ENCODE results near the gene SYK.

The SYK gene

DNA sequence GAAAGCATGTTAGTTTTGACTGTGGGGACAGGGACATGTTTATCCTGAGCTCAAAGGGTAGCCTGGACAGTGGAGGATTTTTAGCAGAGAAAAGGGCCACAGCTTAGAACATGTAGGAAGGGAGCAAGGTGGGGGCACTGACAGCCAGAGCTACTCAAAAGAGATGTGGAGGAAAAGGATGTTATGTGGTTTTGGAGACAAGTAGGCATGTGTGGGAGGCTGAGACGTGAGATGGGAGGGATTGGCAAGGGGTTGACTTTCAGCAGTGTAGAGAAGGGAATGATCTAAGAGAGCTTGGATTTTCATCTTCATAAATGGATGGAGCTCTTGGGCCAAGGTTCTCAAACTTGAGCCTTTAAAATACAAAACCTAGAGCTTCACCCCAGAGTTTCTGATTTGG is 24.0 kb downstream of the SYK start:
- DNase-seq (ENCODE audit: low spot score), result no peak

DNA sequence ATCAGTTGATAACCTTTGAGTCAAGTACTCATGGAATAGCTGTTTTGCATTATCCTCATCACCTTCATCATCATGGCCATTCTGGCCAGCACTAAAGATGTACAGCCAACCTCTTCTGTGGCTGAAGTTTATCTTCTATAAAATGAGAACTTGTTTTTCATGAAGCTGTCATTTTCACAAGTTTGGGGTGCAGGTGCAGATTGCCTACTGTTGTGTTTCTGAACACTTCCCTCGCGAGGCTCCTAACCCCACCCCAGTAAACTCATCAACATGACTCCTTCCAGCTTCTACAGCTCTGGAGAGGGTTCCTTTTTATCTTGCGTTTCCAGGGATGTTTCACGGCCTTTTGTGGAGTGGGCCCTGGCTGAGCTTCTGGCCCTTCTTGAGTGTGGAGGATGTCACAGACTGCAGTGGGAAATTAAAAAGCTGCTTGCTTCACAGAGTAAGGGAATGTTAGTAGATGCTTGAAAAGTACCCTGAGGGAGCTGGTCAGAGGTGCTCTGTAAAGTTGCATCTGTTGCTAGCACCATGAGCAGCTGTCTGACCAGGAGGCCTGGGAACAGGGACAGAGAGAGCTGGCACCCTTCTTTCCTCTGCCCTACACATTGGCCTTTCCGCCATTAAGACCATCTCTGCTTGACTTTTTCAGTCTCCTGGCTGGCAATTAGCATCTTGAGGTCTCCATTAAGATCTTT is 24.9 kb downstream of the SYK start:
- DNase-seq (ENCODE audit: low spot score), result no peak

DNA sequence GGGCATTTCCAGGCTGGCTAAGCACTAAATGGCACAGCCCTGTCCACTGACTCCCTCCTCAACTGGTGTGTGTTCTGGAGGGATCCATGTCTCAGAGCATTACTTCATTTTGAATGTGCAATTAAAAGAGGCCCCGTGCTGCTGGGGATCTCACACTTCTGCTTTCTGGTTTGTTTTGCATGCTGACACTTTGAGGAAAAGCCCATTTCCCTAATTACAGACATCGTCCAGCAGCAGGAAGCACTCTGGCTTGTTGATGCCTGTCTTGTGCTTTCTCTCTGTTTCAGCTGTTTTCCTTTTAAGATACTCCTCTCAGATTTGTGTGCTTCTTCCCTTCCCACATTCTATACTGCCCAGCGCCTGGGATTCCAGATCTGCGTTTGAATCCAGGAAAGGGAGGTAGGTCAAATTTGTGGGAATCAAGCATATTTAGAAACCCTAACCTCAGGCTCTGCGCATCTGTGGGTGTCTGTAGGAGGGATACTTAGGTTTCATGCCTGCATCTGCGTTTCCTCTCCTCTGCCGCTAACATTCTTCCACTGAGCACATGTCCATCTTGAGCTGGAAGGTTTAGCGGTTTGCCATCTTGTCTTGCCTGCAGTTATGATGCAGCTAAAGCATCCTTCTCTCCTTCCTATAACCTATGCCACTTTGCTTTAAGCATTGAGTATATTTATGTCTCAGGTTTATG is 25.7 kb downstream of the SYK start:
- DNase-seq (ENCODE audit: low spot score), result no peak

DNA sequence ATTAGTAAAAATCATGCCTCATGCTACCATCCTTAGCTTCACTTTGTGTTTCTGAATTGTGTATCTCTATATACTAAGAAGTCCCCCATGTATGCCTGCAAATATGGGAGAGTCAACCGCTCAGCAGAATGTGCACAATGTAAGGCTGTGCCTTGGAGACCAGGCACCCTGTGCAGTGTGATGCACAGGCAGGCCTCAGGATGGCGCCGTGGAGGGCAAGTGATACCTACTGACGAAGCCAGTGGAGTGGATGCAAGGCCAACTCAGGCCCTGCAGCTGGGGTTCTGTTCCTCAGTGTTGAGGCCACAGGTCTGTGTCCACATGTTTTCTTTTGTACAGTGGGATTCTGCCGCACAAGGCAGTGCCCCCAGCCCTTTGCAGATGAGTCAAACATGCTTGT is 28.4 kb downstream of the SYK start:
- DNase-seq (ENCODE audit: low spot score), result no peak

DNA sequence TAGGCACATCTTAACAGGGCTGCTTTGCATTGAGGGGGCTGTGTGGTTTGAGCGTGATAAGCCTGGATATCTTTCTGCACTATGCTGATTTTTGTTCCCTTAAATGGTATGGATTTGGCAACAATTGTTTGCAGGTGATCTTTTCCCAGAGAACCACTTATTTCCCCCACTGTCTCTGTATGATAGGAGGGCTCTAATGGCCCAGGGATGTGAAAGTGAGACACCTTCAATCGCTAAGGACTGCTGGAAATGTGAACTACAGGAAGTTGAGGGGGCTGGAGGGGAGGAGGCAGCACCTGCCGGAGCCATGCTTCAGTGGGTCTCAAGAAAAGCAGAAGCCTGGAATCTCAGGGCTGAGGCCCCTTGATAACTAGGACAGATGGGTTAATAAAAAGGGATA is 29.4 kb downstream of the SYK start:
- no peak for DNase-seq (ENCODE audit: low spot score)

DNA sequence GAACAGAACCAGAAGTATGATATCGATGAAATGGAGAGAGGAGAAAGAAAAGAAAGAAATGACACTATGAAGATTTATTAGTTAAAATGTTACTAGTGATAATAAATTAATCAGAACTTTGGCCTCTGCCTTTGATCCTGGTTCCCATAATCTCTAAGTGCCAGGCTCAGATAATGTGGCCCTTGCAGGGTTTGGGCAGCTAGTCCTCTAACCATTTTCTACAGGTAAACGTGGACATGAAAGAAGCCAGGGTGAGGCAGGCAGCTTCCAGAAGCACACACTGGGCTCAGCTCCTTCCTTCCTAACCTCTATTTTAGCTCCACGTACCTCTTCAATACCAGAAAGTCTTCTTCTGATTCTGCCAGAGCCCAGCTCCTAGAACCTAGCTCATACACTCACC is 30.6 kb downstream of the SYK start:
- DNase-seq (ENCODE audit: low spot score), result no peak

DNA sequence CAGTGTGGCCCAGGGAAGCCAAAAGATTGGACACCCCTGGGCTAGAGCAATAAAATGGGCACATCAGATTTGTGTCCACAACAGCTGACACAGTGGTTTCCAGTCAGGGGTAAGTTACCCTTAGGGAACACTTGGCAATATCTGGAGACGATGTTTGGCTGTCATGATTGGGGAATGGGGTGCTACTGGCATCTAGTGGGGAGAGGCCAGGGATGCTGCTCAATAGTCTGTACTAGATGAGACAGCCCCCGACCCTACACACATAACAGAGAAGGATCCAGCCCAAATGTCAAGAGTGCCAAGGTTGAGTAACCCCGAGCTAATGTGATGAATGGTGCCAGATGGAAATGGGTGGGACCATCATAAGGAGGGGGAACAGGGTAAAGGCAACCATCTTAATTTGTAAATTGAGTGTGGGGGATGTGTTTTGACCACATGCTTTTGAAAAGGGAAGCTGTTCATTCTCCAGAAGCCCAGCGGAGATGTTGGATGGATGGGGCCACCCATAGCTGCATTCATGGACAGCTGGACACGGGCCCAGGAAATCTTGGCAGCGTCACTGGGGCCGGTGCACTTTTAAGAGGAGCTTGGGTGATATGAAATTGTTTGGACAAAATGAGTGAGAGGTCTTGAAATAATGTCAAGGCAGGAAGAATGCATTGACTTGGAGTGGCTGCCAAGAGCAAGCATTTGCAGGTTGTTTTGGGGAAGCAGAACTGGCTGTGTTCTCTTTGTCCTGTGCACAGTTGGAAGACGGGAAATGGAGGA is 33.4 kb downstream of the SYK start:
- DNase-seq (ENCODE audit: low spot score), result no peak

DNA sequence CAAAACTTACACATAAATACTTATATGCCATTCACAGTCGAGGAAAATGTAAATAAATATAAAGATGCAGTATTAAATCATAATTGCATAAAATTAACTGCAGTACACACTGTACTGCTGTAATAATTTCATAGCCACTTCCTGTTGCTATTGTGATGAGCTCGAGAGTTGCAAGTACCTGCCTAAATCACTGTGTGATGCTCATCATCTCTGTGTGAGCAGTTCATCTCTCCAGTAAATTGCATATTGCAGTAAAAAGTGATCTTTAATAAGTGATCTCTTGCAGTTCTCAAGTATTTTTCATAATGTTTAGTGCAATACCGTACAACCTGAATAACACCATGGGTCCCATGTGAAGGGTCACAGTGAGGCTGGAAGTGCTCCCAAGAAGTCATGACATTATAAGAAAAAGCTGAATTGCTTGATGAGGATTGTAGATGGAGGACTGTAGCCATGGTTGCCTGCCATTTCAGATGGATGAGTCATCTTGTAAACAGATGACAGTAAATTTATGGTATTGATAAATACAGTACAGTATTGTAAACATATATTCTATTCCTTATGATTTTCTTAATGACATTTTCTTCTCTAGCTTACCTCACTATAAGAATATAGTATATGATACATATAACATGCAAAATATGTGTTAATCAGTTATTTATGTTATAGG is 34.9 kb downstream of the SYK start:
- no peak for DNase-seq (ENCODE audit: low spot score)

DNA sequence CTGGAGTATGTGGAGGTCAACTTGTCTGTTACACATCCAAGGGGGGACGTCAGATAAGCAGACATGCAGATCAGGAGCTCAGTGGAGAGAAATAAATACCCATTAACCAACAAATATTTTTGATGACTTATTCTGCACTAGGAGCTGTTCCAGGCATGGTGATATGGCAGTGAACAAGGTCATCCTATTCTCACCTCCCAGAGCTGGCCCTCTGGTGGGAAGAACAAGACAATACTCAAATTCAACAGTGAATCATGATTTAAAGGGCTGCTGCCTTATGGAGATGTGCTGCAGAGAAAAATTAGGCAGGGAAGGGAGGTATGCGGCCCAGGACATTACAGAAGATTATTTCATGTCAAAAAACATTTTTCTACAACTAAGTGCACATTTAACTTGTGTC is 36.5 kb downstream of the SYK start:
- no peak for DNase-seq (ENCODE audit: low spot score)

DNA sequence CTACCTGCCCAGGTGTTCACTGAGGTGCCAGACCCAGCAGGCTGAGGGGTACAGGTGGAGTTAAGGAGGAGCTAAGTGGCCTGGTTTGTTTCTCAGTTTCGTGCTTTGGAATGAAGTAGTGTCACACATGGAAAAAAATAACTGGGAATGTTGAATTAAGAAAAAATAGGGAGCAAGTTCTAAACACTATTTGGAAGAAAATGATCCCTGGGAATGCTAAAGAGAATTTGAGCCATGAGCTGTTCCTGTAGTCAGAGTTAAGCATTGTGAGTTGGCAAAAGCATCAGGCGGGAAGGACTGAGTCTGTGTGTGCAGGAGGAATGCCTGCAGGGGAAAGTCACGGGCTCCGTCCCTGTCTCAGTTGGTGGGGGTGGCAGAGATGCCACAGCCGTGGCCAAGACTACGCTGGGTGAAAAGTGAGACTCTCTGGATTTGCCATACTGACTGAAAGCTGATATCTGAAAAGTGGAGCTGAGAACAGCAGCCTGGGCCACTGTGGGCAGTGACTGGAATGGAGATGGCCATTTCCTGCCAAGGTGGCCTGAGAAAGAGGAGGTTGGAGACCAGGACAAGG is 37.0 kb downstream of the SYK start:
- DNase-seq (ENCODE audit: low spot score), result no peak

DNA sequence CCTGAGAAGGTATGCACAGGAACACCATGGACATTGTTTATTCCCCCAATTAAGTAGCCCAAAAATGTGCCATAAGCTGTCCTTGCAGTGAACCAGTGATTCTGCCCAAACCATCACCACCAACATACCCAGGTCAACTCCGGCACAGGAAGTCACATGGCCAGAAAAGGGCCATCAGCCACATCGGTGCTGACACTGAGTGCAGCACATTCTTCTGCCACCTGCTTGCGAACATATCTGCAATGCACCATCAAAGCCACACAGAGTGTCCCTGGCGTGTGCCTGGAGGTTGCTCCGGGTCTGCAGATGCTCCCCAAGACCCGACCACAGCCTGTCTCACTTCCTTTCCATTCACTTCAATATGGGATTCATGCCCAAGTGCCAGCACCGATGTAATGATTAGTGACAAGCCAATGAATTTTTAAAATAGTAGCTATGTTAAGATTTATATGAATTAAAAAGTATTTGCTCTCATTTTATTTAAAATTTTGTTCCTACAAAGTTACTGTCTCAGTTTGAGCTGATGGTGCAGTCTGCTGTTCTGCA is 37.6 kb downstream of the SYK start:
- DNase-seq (ENCODE audit: low spot score), result no peak

DNA sequence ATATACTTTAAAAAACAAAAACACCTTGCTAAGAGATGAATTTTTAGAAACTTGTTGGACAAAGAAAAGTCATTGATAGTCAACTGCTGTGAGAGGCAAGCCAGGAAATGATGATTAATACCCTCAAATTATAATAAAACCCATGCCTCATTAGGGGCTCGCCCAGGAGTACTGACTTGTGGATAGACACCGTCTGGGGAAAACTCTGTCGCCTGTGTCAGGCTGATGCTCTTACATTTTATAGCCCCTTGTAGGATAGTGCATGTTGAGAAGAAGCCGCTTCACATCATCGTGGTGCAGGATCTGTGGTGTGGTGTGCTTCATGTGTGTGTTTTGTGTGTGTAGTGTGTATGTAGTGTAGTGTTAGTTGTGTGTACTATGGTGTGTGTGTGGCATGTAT is 39.1 kb downstream of the SYK start:
- no peak for DNase-seq (ENCODE audit: low spot score)

DNA sequence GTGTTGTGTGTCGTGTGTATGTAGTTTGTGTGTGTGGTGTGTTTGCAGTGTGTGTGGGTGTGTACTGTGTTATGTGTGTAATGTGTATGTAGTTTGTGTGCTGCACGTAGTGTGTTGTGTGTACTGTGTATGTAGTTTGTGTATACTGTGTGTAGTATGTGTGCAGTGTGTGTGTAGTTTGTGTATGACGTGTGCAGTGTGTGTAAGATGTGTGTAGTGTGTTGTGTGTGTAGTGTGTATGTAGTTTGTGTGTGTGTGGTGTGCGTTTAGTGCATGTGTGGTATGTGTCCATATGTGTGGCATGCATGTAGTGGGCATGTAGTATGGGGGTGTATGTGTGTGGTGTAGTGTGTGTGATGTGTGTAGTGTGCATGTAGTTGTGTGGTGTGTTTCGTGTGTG is 39.6 kb downstream of the SYK start:
- no peak for DNase-seq (ENCODE audit: low spot score)

DNA sequence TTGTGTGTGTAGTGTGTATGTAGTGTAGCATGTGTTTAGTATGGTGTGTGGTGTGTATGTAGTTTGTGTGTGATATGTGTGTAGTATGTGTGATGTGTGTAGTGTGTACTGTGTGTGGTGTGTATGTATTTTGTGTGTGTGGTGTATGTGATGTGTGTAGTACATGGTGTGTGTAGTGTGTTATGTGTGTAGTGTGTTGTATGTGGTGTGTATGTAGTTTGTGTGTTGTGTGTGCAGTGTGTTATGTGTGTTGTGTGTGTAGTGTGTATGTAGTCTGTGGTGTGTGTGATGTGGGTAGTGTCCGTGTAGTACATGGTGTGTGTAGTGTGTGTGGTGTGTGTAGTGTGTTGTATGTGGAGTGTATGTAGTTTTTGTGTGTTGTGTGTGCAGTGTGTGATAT is 40.0 kb downstream of the SYK start:
- no peak for DNase-seq (ENCODE audit: low spot score)

DNA sequence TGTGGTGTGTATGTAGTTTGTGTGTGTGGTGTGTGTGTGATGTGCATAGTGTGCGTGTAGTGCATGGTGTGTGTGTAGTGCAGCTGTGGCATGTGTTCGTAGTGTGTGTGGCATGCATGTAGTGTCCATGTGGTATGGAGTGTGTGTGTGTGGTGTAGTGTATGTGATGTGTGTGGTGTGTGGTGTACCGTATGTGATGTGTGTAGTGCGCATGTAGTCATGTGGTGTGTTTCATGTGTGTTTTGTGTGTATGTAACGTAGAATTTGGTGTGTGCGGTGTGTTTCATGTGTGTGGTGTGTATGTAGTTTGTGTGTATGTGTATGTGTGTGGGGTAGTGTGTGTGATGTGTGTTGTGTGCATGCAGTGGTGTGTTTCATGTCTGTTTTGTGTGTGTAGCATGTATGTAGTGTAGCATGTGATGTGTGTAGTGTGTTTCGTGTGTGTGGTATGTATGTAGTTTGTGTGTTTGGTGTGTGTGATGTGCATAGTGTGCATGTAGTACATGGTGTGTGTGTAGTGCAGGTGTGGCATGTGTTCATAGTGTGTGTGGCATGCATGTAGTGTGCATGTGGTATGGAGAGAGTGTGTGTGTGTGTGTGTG is 40.7 kb downstream of the SYK start:
- DNase-seq (ENCODE audit: low spot score), result no peak

DNA sequence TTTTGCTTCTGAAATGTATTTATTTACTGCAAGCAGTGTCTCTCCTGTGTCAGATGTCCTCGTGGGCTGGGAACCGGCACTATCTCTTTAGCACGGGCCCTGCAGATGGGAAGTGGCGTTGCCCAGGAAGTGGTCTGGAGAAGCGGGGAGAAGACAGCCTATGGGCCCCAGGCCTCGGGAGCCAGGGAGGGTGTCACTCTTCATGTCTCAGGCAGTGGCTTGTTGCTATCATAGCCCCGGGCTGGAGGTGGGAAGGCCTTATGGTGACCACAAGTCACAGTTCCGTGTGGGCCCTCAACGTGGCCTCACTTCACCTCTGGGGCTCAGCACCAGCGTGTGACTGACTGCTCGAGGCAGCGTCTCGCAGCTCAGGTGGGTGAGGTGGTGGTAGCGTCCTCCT is 41.4 kb downstream of the SYK start:
- no peak for DNase-seq (ENCODE audit: low spot score)

DNA sequence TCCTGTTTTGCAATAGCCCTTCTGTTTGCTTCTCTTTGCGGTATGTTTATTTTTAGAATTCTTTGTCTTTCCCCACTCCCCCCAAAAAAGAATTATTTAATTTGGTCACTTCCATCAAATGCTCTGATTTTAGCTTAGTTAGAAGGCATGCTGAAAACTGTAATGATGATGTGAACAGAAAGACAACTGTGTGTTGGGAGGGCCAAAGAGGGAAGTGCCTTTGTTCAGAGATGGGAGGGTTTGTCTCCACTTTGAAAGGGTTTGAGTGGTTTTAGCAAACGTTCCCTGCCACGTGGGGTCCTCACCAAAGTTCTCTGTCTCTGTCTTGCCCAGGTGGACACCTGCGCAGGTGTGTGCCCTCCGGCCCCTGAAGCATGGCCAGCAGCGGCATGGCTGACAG is 41.9 kb downstream of the SYK start:
- DNase-seq (ENCODE audit: low spot score), result no peak

DNA sequence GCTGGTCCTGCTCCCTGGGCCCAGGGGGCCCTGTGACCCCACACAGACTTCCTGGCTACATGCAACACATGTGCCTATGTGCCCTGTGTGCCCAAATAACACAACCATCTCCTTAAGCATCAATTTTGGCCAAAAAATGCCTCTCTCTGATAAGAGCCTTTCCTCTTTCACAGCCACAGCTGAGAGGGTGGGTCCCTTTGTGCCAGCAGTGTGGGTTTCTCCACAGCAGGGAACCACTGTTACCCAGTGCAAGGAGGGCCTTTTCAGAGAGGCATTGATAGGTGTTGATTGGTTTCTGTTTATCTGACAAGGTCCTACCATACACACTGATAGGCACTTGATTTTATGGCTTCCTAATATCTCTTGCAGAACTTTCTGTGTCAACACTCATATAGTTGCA is 42.7 kb downstream of the SYK start:
- DNase-seq (ENCODE audit: low spot score), result no peak

DNA sequence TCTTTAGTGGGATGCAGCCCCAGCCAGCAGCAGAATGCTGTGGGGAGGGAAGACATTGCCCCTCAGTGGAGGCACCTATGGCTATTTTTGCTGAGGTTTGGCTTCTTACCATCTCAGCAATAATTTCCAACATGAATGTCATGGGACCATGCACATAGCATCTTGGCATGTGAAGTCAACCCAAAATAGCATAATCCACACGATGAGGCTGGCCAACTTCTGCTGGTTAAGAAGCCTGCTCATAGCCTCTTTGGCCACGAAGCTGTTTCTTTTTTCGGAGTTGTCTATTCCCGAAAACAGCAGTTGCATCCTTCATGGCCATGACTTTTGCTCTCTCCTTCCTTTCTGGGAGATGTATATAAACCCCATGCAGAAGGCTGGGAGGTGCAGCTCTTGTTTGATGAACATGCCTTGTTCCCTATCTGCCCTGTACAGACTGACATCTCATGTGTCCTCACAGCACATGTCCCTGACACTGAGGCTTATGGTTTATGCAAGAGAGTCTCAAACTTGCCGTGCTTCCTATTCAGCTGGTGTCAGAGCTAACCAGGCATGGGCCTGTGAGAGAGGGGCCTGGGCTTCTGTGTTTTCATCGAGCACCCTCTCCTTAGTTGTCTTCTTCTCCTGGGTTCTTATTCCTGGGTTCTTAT is 45.3 kb downstream of the SYK start:
- DNase-seq (ENCODE audit: low spot score), result no peak

DNA sequence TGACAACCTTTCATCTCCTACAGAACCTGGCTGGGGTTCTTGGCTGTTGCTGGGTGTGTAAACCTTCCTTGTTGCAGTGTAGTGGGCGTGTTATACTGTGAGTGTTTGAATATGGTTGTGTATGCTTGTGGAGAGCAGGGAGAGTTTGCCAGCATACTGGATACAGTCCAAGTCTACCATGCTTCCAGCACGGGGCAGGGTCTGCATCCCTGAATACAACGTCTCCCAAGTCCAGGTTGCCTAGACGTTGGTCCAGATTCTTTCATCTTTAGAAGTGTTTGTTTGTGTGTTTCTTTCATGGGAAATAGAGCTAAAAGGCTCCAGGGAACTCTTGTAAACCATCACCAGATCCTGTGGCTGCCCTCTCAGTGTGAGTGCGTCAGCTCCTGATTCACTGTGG is 46.4 kb downstream of the SYK start:
- no peak for DNase-seq (ENCODE audit: low spot score)

DNA sequence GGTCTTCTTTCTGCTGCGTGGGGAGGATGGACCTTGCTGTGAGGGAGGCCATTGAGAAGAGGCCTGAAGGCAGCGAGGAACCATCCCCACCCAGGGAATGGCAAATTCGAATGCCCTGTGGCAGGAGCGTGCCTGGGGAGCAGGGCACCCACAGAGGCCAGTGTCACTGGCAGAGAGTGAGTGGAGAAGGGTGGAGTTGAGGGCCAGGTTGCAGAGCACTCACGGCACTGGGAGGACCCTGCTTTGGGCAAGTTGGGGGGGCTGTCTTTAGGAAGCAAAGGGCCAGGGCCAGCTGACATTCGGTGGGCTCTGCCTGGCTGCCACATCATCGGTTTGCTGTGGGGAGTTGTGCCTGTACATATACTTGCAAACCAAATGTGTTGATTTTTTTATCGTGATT is 47.2 kb downstream of the SYK start:
- no peak for DNase-seq (ENCODE audit: low spot score)

Data from GM03348 (cell line).